Caco-2 (cell line): ENCODE measurements around the gene DNAJC13. TPM values are rescaled to one million over a fixed set of nuclear protein-coding genes. Genes with fewer than 3 reads are reported as not detected.

Source experiments
- BruUV-seq: library from RNA; stranded (reverse); fragments of 400-500 nt; replicated peaks from 2 replicates; lab custom pipeline; 2021; lab: Mats Ljungman, UMichigan
- CTCF ChIA-PET: fragments of 300-600 bp; sonication (Branson Sonifier 250); formaldehyde crosslinking; loops from one replicate; lab custom pipeline; 2022; ENCODE audit warnings: antibody characterized with exemption; lab: Charles Lee
- POLR2A ChIA-PET: fragments of 300-600 bp; sonication (Branson Sonifier 250); formaldehyde crosslinking; loops from one replicate; lab custom pipeline; 2022; ENCODE audit warnings: antibody characterized with exemption; lab: Charles Lee
- DNase-seq, 2 experiments: peaks; one replicate each; pipeline versions ENCODE4 v3.0.0 to v3.0.0-alpha.2; 2020 to 2022
- H3K27me3 ChIP-seq: replicated peaks from 2 replicates; pipeline ENCODE4 v1.6.0; 2011; ENCODE audit warnings: low read length; ENCODE audit not compliant: control insufficient read depth, insufficient read depth
- H3K36me3 ChIP-seq: 2 replicates; pipeline ENCODE4 v1.5.1; 2011; ENCODE audit warnings: low read length; ENCODE audit not compliant: control insufficient read depth, insufficient read depth
- H3K4me1 ChIP-seq: fragments of 250-450 bp; sonication (Bioruptor Pico); 2 replicates; pipeline ENCODE4 v1.5.1; 2020; ENCODE audit warnings: mild to moderate bottlenecking
- H3K4me3 ChIP-seq: 2 replicates; pipeline ENCODE4 v1.5.1; 2011; ENCODE audit warnings: low read depth, mild to moderate bottlenecking, control low read depth, low read length
- H3K9me3 ChIP-seq: fragments of 250-450 bp; sonication (Bioruptor Pico); 2 replicates; pipeline ENCODE4 v1.5.1; 2020; ENCODE audit warnings: mild to moderate bottlenecking, moderate library complexity
- H3K27ac Mint-ChIP-seq: one replicate; pipeline ENCODE4 v1.8.0; 2022; ENCODE audit warnings: mixed read lengths; ENCODE audit not compliant: unreplicated experiment
- H3K27me3 Mint-ChIP-seq: one replicate; pipeline ENCODE4 v1.8.0; 2022; ENCODE audit warnings: mixed read lengths; ENCODE audit not compliant: insufficient read depth, unreplicated experiment
- H3K36me3 Mint-ChIP-seq: one replicate; pipeline ENCODE4 v1.8.0; 2022; ENCODE audit warnings: mild to moderate bottlenecking, mixed read lengths; ENCODE audit not compliant: insufficient read depth, unreplicated experiment
- H3K4me1 Mint-ChIP-seq: one replicate; pipeline ENCODE4 v1.8.0; 2022; ENCODE audit warnings: low read depth, mixed read lengths; ENCODE audit not compliant: unreplicated experiment
- H3K4me3 Mint-ChIP-seq: one replicate; pipeline ENCODE4 v1.8.0; 2022; ENCODE audit warnings: mild to moderate bottlenecking, moderate library complexity, mixed read lengths; ENCODE audit not compliant: unreplicated experiment
- H3K9me3 Mint-ChIP-seq: one replicate; pipeline ENCODE4 v1.8.0; 2022; ENCODE audit warnings: mixed read lengths; ENCODE audit not compliant: unreplicated experiment
- intact Hi-C: fragments of 100-400 bp; cut with micrococcal nuclease; formaldehyde crosslinking; loops from one replicate; pipeline ENCODE4 v1.10.0; 2022; ENCODE audit not compliant: unreplicated experiment
- total RNA-seq: library from RNA; stranded (reverse); gene quantifications from 2 replicates; pipeline ENCODE4 v1.2.3, GENCODE V29; 2022
- TF ChIP-seq, protein P1 (sequence below), 2 experiments: fragments of 200-600 bp in 1 of 2; IDR thresholded peaks; 1 replicate in 1 of 2; 2 replicates in 1 of 2; pipeline versions ENCODE4 v1.5.1 to v1.8.0; 2011 to 2022; ENCODE audit warnings: antibody characterized with exemption in 1 of 2, control low read depth in 1 of 2, inconsistent platforms in 1 of 2, low read depth in 1 of 2, low read length in 1 of 2, mild to moderate bottlenecking in 1 of 2, moderate library complexity in 1 of 2; ENCODE audit not compliant: insufficient read depth in 1 of 2, severe bottlenecking in 1 of 2, unreplicated experiment in 1 of 2

Gene DNAJC13
- total RNA-seq, 1 experiment from 2014 or later: 42.3 TPM

DNA sequence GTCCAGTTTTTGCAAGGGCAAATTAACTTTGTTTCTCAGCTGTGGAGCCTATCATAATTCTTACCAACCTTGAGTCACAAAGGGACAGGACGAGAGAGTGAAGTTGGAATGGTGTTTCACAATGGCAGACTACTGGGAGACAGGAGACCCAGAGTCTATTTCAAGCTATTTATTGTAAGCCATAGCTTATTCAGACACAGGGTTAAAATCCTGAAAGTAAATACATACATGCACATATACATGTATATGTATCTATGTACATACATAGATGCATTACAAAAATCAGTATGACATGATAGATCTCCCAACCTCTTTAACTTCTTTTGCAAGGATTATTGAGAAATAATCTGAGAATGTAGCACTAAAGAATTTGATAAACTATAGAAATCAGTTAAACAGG is 86.3 kb downstream of the DNAJC13 start:
- TF ChIP-seq, protein P1, sequence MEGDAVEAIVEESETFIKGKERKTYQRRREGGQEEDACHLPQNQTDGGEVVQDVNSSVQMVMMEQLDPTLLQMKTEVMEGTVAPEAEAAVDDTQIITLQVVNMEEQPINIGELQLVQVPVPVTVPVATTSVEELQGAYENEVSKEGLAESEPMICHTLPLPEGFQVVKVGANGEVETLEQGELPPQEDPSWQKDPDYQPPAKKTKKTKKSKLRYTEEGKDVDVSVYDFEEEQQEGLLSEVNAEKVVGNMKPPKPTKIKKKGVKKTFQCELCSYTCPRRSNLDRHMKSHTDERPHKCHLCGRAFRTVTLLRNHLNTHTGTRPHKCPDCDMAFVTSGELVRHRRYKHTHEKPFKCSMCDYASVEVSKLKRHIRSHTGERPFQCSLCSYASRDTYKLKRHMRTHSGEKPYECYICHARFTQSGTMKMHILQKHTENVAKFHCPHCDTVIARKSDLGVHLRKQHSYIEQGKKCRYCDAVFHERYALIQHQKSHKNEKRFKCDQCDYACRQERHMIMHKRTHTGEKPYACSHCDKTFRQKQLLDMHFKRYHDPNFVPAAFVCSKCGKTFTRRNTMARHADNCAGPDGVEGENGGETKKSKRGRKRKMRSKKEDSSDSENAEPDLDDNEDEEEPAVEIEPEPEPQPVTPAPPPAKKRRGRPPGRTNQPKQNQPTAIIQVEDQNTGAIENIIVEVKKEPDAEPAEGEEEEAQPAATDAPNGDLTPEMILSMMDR (IDR thresholded peaks at IDR 0.05; ENCODE audit: insufficient read depth in 1 of 2, low read depth in 1 of 2, low read length in 1 of 2, severe bottlenecking in 1 of 2, unreplicated experiment in 1 of 2): no peak
- no peaks in the 10 kb centered on the region for H3K9me3 Mint-ChIP-seq
- no peaks in the 10 kb centered on the region for H3K27me3 Mint-ChIP-seq
- no peak for DNase-seq
- H3K4me1 Mint-ChIP-seq: no peaks in the 10 kb centered on the region
- Histone ChIP-seq H3K36me3 (no peaks in the 10 kb centered on the region; the same call in 1 of the 2 replicates), H3K4me1 (no peaks in the 10 kb centered on the region), H3K27me3 (no peaks in the 10 kb centered on the region), H3K4me3 (no peak overlapping the region), H3K9me3 (no peaks in the 10 kb centered on the region)
- intact Hi-C loops: no loop called here
- ChIA-PET CTCF (no interaction called here), POLR2A (no interaction called here)
- BruUV-seq: no TSS peak
- no peak overlapping the region for H3K27ac Mint-ChIP-seq
- peaks cover 52% of the 10 kb centered on the region for H3K36me3 Mint-ChIP-seq
- H3K4me3 Mint-ChIP-seq: no peak overlapping the region

- no peaks in the 10 kb centered on the region; the same call in 1 of the 2 replicates for H3K36me3 ChIP-seq
- Mint-ChIP-seq H3K27ac (no peak overlapping the region), H3K4me3 (no peak overlapping the region), H3K4me1 (no peaks in the 10 kb centered on the region), H3K9me3 (no peaks in the 10 kb centered on the region), H3K36me3 (peaks cover 59% of the 10 kb centered on the region), H3K27me3 (no peaks in the 10 kb centered on the region)
- CTCF ChIA-PET: no interaction called here
- TF ChIP-seq, protein P1 (IDR thresholded peaks at IDR 0.05; ENCODE audit: insufficient read depth in 1 of 2, low read depth in 1 of 2, low read length in 1 of 2, severe bottlenecking in 1 of 2, unreplicated experiment in 1 of 2): no peak
- POLR2A ChIA-PET: no interaction called here
- no peaks in the 10 kb centered on the region for H3K9me3 ChIP-seq
- H3K27me3 ChIP-seq: no peaks in the 10 kb centered on the region
- H3K4me1 ChIP-seq: no peaks in the 10 kb centered on the region
- no peak overlapping the region for H3K4me3 ChIP-seq
- no peak for DNase-seq
- intact Hi-C loops: no loop called here
- no TSS peak for BruUV-seq
These were observed 87.2 kb downstream of the DNAJC13 start for GRCh38 chr3:132504375-132504933.

- H3K27me3 Mint-ChIP-seq: no peaks in the 10 kb centered on the region
- H3K4me3 Mint-ChIP-seq: no peak overlapping the region
These were observed 90.4 kb downstream of the DNAJC13 start for GRCh38 chr3:132507657-132508056.

More at GRCh38 chr3:132507657-132508056, 90.4 kb downstream of the DNAJC13 start:
- H3K4me1 Mint-ChIP-seq: no peaks in the 10 kb centered on the region
- intact Hi-C loops: no loop called here
- Histone ChIP-seq H3K36me3 (no peaks in the 10 kb centered on the region), H3K27me3 (no peaks in the 10 kb centered on the region), H3K4me3 (no peak overlapping the region), H3K9me3 (no peaks in the 10 kb centered on the region), H3K4me1 (no peaks in the 10 kb centered on the region)
- BruUV-seq: no TSS peak
- no peaks in the 10 kb centered on the region for H3K9me3 Mint-ChIP-seq
- TF ChIP-seq, protein P1 (IDR thresholded peaks at IDR 0.05; ENCODE audit: insufficient read depth in 1 of 2, low read depth in 1 of 2, low read length in 1 of 2, severe bottlenecking in 1 of 2, unreplicated experiment in 1 of 2): no peak
- ChIA-PET CTCF (no interaction called here), POLR2A (no interaction called here)
- DNase-seq: no peak
- no peak overlapping the region for H3K27ac Mint-ChIP-seq
- H3K36me3 Mint-ChIP-seq: peaks cover 36% of the 10 kb centered on the region
